GM12801 (cell line): Measurements from ENCODE around the gene B3GALT6.

Source experiments
- TF ChIP-seq, protein P1 (sequence below): IDR thresholded peaks from one replicate; pipeline ENCODE4 v1.5.1; 2011; ENCODE audit warnings: control low read depth; ENCODE audit not compliant: insufficient read length; ENCODE audit errors: extremely low read depth

B3GALT6 gene

DNA sequence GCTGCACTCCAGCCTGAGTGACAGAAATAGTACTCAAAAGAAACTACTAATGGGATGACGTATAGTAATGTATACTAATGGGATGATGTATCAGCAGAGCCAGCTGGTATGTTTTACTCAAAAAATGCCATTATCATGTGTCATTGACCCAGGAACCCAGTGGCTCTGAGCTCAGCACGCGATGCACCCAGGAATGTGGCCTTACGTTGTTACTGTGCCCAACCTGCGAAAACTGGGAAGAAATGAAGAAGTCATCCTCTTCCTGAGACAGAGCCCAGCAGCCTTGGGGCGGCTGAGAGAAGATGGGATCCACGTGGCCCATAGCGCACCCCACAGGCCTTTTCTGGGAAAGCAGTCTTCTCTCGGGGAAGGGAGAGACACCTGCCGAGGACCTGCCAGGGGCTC lies 32.8 kb downstream of the B3GALT6 start:
- TF ChIP-seq, protein P1, sequence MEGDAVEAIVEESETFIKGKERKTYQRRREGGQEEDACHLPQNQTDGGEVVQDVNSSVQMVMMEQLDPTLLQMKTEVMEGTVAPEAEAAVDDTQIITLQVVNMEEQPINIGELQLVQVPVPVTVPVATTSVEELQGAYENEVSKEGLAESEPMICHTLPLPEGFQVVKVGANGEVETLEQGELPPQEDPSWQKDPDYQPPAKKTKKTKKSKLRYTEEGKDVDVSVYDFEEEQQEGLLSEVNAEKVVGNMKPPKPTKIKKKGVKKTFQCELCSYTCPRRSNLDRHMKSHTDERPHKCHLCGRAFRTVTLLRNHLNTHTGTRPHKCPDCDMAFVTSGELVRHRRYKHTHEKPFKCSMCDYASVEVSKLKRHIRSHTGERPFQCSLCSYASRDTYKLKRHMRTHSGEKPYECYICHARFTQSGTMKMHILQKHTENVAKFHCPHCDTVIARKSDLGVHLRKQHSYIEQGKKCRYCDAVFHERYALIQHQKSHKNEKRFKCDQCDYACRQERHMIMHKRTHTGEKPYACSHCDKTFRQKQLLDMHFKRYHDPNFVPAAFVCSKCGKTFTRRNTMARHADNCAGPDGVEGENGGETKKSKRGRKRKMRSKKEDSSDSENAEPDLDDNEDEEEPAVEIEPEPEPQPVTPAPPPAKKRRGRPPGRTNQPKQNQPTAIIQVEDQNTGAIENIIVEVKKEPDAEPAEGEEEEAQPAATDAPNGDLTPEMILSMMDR, result no peak

DNA sequence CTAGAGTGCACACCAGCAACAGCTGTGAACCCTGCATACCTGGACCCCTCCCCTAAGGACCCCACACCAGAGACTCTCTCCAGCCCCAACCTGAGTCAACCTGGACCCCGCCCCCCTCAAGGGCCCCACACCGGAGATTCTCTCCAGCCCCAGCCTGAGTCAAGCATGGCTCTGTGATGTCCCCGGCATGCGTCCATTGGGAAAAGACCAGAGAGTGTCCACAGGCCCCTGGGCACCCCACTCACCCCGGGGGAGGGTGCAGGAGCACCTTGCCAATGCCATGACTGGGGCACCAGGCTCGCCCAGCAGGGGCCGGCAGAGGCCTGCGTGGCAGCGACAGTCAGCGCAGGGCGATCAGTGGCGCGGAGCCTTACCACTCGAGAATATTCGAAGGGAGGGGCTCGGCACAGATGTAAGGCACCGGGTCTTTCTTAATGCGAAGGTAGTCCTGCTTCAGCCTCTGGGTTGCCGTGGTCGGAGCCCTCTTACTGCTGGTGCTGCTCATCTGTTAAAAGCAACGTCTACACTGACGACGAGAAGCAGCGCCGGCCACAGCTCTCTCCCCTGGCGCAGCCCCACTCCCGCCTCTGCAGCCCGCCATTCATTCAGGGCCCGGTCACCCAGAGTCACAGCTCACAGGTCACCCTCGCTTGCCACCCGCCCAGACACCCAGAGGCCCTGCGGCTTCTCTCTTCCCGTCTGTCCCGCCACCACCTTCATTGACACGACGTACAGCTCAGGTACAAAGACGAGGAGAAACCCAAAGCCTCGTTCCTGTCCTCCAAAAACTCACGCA lies 35.6 kb downstream of the B3GALT6 start:
- TF ChIP-seq, protein P1, result no peak

DNA sequence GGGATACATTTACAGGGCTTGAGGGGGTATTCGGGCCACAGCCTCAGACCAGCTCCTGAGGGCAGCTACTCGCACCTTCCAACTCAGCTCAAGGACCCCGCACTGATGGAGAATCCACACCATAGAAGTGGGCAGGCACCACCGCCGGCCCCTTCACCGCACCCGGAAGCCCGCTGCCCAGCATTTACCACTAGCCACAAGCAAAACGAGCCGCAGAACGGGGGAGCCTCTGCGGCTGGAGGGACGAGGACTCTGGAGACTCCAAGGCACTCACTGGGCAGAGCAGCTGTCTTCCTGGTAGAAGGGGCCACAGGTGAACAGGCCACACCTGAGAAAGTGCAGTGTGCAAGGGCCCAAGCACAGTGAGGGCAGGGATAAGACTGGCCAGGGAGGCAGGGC lies 36.2 kb downstream of the B3GALT6 start:
- TF ChIP-seq, protein P1, result no peak

DNA sequence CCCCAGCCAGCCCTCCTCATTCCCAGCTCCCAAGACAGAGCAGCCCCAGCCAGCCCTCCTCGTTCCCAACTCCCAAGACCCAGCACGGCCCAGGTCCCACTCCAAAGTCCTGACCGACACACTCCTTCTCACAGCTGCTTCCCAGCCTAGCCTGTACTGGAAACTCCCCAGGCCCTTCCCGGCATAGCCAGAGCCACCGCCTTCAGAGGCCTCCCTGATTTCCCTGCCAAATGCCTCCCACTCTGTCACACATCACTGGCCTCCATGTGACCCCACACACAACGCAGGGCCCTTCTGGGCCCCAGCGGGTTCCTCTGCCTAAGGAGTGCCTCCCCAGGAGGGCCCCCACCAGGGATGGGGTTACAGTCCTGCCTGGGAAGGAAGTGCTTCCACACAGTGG lies 38.8 kb downstream of the B3GALT6 start:
- TF ChIP-seq, protein P1, result no peak

DNA sequence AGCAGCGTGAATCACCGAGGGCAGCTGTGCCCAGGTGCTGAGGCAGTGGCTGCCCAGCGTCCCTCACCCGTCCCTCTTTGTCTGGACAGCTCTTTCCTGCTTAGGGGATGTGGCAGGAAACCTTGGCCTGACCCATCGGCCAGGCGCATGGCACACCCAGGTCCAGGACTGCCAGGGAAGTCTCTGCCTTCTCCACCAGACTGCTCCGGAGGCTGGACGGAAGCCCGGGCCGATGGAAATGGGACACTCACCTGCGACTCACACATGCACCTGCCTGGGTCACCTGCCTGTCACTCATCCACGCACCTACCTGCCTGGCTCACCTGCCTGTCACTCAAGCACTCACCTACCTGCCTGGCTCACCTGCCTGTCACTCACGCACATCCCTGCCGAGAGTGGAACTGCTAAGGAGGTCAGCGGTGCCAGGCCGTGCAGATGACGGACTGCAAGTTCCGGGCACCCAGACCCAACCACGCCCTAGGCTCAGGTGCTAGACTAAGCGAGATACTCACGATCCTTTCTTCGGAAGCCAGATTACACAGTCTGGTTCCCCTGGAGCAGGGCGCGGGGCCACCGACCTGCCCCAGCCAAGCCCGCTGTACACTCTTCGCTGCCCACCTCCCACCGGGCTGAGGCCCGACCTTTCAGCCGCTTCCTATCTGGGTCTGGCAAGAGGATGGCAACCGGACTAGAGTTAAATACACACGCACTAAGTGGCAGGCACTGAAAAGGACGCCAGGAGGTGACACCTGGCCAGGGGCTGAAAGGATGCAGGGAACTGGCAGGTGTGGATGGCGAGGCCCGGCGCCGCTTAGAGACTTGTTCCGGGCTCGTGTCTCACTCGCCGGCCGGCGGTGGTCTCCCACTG lies 40.5 kb downstream of the B3GALT6 start:
- TF ChIP-seq, protein P1, result no peak

DNA sequence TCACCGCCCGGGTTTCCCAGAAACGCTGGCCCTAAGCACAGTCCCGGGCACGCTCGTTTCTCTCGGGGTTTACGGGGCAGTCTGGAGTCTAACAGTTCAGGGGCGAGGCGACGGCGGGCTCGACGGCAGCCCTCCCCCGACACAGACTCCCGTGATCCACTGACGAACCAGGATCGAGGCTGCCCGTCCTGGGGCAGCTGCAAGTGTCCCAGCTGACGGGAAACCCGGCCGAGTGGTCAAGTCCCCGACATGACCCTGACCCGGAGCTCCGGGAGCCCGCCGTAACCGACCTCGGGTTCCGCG lies 41.1 kb downstream of the B3GALT6 start:
- TF ChIP-seq, protein P1, result no peak

DNA sequence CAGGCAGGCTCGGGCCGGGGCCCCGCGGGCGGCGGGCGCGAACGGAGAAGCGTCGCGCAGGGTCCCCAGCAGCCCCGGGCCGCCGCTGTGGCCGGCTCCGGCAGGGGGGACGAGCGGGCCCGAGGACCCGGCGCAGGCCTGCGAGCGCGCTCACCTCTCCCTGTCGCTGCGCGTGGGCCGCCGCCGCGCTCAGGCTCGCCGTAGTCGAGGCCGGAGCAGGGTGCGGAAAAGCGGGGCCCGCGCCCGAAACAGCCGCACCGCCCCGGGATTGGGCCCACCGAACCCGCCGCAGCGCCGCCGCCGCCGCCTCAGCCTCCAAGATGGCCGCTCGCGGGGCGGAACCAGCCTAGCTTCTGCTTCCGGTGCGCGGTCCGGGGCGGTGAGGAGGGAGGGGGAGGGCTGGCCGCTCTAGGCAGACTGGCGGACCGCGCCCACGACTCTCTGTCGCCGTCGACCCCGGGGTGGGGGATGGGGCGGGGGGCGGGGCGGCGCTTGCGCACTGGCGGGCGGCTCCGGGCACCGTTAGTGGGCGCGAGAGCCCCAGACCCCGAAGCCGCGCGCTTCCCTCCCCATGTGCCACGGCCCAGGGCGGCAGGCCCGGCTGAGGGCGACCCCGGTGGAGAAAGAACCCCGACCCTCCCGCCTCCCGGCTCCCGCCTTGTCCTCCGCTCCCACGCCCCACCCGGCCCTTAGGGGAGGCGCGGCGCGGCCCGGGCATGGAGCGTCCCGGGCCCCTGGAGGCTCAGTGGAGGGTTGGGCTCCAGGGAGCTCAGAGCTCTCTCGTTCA lies 41.7 kb downstream of the B3GALT6 start, which contains the start of gene UBE2J2:
Gene UBE2J2 (minus strand): TSS at position 343 of the 787 bp plus-strand sequence. CDS start 5,862 bp downstream, outside the sequence.
- TF ChIP-seq, protein P1, result no peak
